WI38 (cell line): Measurements from ENCODE around the gene DENND2A.
"Not testable (repeated sequence)": the region's sequence is repeated elsewhere in the genome, so short reads cannot be mapped to it uniquely, and the experiment has no call there.

ENCODE experiments used
- H3K4me3 ChIP-seq: 2 replicates; pipeline ENCODE4 v1.5.1; 2011; ENCODE audit warnings: low read depth, mild to moderate bottlenecking, control low read depth, low read length
- TF ChIP-seq, protein P1 (sequence below): IDR thresholded peaks from 2 replicates; pipeline ENCODE4 v1.5.1; 2012; ENCODE audit warnings: low read depth, mild to moderate bottlenecking, control low read depth, low read length

The DENND2A gene

DNA sequence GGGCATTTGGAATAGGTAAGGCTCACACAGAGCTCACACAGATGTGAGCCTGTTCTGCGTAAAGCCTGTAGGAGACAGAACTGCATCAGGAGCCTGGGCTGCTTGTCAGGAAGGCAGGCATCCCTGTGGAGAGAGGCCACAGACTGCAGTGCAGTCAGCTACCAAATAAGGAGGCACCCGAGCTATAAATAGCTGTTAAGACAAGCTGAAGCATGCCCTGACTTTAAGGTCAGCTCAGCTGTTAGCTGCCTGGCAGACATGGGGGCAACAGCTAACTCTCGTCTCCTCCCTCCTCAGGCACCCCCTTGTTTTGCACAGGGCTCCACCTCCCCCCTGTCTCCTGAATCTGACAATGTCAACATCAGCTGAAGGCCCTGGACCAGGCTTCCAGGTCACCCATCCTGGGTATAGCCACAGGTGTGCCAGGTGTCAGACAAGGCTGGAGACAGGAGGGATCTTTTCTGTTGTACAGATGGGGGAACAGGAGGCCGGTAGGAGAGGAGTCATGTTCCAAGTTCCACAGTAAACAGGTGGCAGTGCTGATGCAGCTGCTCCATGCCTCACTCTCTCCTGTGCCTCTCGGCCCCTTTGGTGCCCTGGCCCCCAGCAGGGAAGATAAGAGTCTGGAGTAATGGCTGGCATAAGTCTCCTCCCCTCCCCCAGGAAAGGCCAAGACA lies 133.7 kb downstream of the DENND2A start:
- H3K4me3 ChIP-seq, result no peak overlapping the region
- TF ChIP-seq, protein P1, sequence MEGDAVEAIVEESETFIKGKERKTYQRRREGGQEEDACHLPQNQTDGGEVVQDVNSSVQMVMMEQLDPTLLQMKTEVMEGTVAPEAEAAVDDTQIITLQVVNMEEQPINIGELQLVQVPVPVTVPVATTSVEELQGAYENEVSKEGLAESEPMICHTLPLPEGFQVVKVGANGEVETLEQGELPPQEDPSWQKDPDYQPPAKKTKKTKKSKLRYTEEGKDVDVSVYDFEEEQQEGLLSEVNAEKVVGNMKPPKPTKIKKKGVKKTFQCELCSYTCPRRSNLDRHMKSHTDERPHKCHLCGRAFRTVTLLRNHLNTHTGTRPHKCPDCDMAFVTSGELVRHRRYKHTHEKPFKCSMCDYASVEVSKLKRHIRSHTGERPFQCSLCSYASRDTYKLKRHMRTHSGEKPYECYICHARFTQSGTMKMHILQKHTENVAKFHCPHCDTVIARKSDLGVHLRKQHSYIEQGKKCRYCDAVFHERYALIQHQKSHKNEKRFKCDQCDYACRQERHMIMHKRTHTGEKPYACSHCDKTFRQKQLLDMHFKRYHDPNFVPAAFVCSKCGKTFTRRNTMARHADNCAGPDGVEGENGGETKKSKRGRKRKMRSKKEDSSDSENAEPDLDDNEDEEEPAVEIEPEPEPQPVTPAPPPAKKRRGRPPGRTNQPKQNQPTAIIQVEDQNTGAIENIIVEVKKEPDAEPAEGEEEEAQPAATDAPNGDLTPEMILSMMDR, result no peak

GRCh38 chr7:140501966-140502365 lies 138.6 kb downstream of the DENND2A start:
- TF ChIP-seq, protein P1, result no peak
- no peak overlapping the region for H3K4me3 ChIP-seq

- H3K4me3 ChIP-seq, result not testable (repeated sequence)
Observed at GRCh38 chr7:140497807-140498206, 142.8 kb downstream of the DENND2A start.

- TF ChIP-seq, protein P1, result no peak
- no peak overlapping the region for H3K4me3 ChIP-seq
Observed at GRCh38 chr7:140497241-140497769, 143.3 kb downstream of the DENND2A start.

DNA sequence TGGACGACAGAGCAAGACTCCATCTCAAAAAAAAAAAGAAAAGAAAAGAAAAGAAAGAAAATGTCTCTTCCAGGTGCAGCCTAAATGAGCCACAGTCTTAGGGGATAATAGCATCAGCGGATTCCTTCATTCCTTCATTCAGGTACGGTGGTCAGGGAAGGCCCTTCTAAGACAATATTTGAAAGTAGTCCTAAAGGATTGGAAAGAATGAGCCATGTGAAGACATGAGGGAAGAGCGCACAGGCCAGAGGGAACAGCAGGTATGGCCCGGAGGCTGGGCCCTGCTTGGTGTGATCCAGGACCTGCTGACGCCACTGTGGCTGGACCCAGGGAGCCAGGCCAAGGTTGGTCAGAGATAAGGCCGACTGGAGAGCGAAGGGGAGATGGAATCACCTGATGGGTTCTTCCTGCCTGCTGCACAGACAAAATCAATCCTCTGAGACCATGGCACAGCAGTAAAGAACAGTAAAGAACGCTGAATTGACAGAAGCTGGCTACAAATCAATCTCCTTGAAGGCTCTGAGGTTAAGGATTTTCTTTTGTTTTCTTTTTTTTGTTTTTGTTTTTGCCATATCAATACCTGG lies 145.0 kb downstream of the DENND2A start:
- TF ChIP-seq, protein P1, result no peak
- no peak overlapping the region for H3K4me3 ChIP-seq

GRCh38 chr7:140494867-140495266 lies 145.7 kb downstream of the DENND2A start:
- TF ChIP-seq, protein P1, result no peak
- no peak overlapping the region for H3K4me3 ChIP-seq

- TF ChIP-seq, protein P1, result no peak
Observed at GRCh38 chr7:140489026-140489359, 151.6 kb downstream of the DENND2A start.

More at GRCh38 chr7:140489026-140489359, 151.6 kb downstream of the DENND2A start:
- H3K4me3 ChIP-seq, result no peak overlapping the region
